ENCODE results near the gene PSG4.

GRCh38 chr19:43207991-43208390 is 2.6 kb upstream of the PSG4 start:
- TF ChIP-seq, protein P1, sequence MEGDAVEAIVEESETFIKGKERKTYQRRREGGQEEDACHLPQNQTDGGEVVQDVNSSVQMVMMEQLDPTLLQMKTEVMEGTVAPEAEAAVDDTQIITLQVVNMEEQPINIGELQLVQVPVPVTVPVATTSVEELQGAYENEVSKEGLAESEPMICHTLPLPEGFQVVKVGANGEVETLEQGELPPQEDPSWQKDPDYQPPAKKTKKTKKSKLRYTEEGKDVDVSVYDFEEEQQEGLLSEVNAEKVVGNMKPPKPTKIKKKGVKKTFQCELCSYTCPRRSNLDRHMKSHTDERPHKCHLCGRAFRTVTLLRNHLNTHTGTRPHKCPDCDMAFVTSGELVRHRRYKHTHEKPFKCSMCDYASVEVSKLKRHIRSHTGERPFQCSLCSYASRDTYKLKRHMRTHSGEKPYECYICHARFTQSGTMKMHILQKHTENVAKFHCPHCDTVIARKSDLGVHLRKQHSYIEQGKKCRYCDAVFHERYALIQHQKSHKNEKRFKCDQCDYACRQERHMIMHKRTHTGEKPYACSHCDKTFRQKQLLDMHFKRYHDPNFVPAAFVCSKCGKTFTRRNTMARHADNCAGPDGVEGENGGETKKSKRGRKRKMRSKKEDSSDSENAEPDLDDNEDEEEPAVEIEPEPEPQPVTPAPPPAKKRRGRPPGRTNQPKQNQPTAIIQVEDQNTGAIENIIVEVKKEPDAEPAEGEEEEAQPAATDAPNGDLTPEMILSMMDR (IDR thresholded peaks at IDR 0.05; ENCODE audit: low read length), result no peak
- no peak for TF ChIP-seq EZH2 (optimal IDR thresholded peaks at IDR 0.05; ENCODE audit: low read depth, low read length)

Measured in MM.1S (cell line).